ENCODE data around the gene SEMA3D. TPM values are rescaled to one million over a fixed set of nuclear protein-coding genes. Genes with fewer than 3 reads are reported as not detected.

SEMA3D gene
- total and polyA plus RNA-seq, 2 donors (not counting 3 experiments of a cell fraction or from before 2014, with no cell fraction given), result 9.9 to 10.3 TPM

DNA sequence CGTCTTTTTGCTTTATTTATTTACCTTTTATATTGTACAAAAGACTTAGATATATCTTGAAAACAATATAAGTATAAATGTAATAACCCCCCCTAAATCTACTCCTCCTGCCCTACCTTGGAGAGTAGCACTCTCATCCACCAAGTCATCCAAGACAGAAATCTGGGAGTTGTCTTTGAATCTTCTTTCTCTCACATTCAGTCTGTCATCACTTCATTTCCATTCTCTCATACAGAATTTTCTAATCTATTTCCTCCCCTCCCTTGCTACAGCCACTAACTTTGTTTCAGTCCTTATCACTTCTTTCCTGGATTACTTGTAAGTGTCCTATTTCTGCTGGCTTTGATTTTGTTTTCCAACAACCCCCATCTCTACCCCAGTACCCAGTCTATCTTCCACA lies 170.6 kb downstream of the SEMA3D start:
- BruUV-seq (replicated peaks), result no TSS peak
- H3K27ac ChIP-seq (ENCODE audit: insufficient read depth, low read depth, low read length), result no peak overlapping the region
- H3K4me3 ChIP-seq (replicated peaks in 1 of 3; ENCODE audit: insufficient read depth in 1 of 3, low read depth in 1 of 3, low read length in 3 of 3), result no peak overlapping the region
- intact Hi-C loops (cut with micrococcal nuclease), result no loop called here
- no peaks in the 10 kb centered on the region for H3K27me3 ChIP-seq (ENCODE audit: control insufficient read depth in 2 of 2, insufficient read depth in 2 of 2, low read length in 2 of 2)
- POLR2A ChIA-PET, result interaction anchor here (0.6 kb wide), 1 partner anchor 369 kb away, joined by 3 read pairs; no protein-coding TSS in a partner anchor
- H3K9me1 ChIP-seq (replicated peaks; ENCODE audit: control insufficient read depth, extremely low read depth, insufficient read depth, low read length), result no peaks in the 10 kb centered on the region
- DNase-seq (ENCODE audit: low read depth, low spot score), result no peak
- CTCF ChIA-PET, result no interaction called here
- no peak for TF ChIP-seq POLR2A (IDR thresholded peaks at IDR 0.05; ENCODE audit: low read depth, low read length)
- TF ChIP-seq EZH2 (IDR thresholded peaks at IDR 0.05; ENCODE audit: borderline replicate concordance, low read depth, low read length, severe bottlenecking), result no peak
- no peak for TF ChIP-seq POLR2AphosphoS5 (IDR thresholded peaks at IDR 0.05; ENCODE audit: insufficient read depth, low read depth, low read length)
- TF ChIP-seq, protein P1, sequence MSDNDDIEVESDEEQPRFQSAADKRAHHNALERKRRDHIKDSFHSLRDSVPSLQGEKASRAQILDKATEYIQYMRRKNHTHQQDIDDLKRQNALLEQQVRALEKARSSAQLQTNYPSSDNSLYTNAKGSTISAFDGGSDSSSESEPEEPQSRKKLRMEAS (IDR thresholded peaks at IDR 0.05; ENCODE audit: insufficient read depth, insufficient read length), result no peak
- TF ChIP-seq, protein P2, sequence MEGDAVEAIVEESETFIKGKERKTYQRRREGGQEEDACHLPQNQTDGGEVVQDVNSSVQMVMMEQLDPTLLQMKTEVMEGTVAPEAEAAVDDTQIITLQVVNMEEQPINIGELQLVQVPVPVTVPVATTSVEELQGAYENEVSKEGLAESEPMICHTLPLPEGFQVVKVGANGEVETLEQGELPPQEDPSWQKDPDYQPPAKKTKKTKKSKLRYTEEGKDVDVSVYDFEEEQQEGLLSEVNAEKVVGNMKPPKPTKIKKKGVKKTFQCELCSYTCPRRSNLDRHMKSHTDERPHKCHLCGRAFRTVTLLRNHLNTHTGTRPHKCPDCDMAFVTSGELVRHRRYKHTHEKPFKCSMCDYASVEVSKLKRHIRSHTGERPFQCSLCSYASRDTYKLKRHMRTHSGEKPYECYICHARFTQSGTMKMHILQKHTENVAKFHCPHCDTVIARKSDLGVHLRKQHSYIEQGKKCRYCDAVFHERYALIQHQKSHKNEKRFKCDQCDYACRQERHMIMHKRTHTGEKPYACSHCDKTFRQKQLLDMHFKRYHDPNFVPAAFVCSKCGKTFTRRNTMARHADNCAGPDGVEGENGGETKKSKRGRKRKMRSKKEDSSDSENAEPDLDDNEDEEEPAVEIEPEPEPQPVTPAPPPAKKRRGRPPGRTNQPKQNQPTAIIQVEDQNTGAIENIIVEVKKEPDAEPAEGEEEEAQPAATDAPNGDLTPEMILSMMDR (IDR thresholded peaks at IDR 0.05; ENCODE audit: extremely low read depth in 1 of 2, insufficient read depth in 1 of 2, low read depth in 1 of 2, low read length in 2 of 2), result no peak
- TF ChIP-seq FOS (IDR thresholded peaks at IDR 0.05; ENCODE audit: borderline replicate concordance, insufficient read depth, low read length), result no peak
- no peak for TF ChIP-seq MYC (IDR thresholded peaks at IDR 0.05; ENCODE audit: low read depth, low read length)
- TF ChIP-seq JUN (IDR thresholded peaks at IDR 0.05; ENCODE audit: borderline replicate concordance, insufficient read depth, insufficient read length, low read depth), result no peak
- no peak for TF ChIP-seq GATA2 (IDR thresholded peaks at IDR 0.05; ENCODE audit: insufficient read depth, insufficient read length, low read depth, low read length)
- no peak overlapping the region for H2AFZ ChIP-seq (ENCODE audit: low read depth, low read length)
- H3K9me3 ChIP-seq (replicated peaks; ENCODE audit: control insufficient read depth, insufficient read depth, low read length), result no peaks in the 10 kb centered on the region
- H3K9ac ChIP-seq (replicated peaks; ENCODE audit: extremely low read depth, insufficient read depth, low read length), result no peak overlapping the region
- no peak for FAIRE-seq
- no peak overlapping the region for H3K4me2 ChIP-seq (ENCODE audit: insufficient read depth, low read length)
- H3K4me1 ChIP-seq (ENCODE audit: control insufficient read depth, extremely low read depth, insufficient read depth, low read length), result no peaks in the 10 kb centered on the region
- no peaks in the 10 kb centered on the region for H3K79me2 ChIP-seq (ENCODE audit: control insufficient read depth, insufficient read depth, low read length)
- no peaks in the 10 kb centered on the region for H4K20me1 ChIP-seq (replicated peaks; ENCODE audit: control insufficient read depth, extremely low read depth, insufficient read depth, low read length)
- H3K36me3 ChIP-seq (ENCODE audit: control insufficient read depth in 2 of 2, extremely low read depth in 1 of 2, insufficient read depth in 2 of 2, low read length in 2 of 2), result no peaks in the 10 kb centered on the region
- dilution Hi-C loops (cut with MboI; ENCODE audit: extremely low pct_ligation_motif_present, low sequenced_read_pairs), result no loop called here

Data from endothelial cell of umbilical vein (primary cell).